SK-N-SH (cell line): ENCODE results near the gene TXNDC8.
"Not testable (repeated sequence)": the region's sequence is repeated elsewhere in the genome, so short reads cannot be mapped to it uniquely, and the experiment has no call there.

Experiments used
- CTCF ChIP-seq: fragments of 200-600 bp; sonication (generic); IDR thresholded peaks from 2 replicates; pipeline ENCODE4 v1.6.1; 2017; ENCODE audit warnings: antibody characterized with exemption, mild to moderate bottlenecking, moderate library complexity
- MAX ChIP-seq: IDR thresholded peaks from 2 replicates; pipeline ENCODE4 v1.4.0; 2012; ENCODE audit warnings: low read depth
- PBX3 ChIP-seq: IDR thresholded peaks from 2 replicates; pipeline ENCODE4; 2012
- RAD21 ChIP-seq: IDR thresholded peaks from 2 replicates; pipeline ENCODE4 v1.6.1; 2012; ENCODE audit warnings: mild to moderate bottlenecking, low read length

- not testable (repeated sequence) for TF ChIP-seq RAD21, CTCF, MAX, PBX3
Measured at GRCh38 chr9:110358992-110359391, 21.3 kb upstream of the TXNDC8 start.
